KG1 (cell line): ENCODE measurements around the gene ACTL8.

ENCODE experiments used
- DNase-seq: peaks from one replicate; lab custom pipeline; 2025; lab: John Stamatoyannopoulos, UW

Gene ACTL8

GRCh38 chr1:17755120-17755519 lies at the start of gene ACTL8:
Gene ACTL8, plus strand, starts transcription at chr1:17755333. Its CDS starts 67,676 bp downstream, at chr1:17823009.
- DNase-seq, result no peak

- no peak for DNase-seq
These were observed 48.7 kb upstream of the ACTL8 start for GRCh38 chr1:17706445-17706844.

GRCh38 chr1:17709981-17710380 lies 45.2 kb upstream of the ACTL8 start:
- DNase-seq, result no peak

GRCh38 chr1:17710889-17711576 lies 44.1 kb upstream of the ACTL8 start:
- DNase-seq, result no peak

GRCh38 chr1:17711577-17711910 lies 43.6 kb upstream of the ACTL8 start:
- DNase-seq, result no peak

GRCh38 chr1:17711941-17712340 lies 43.2 kb upstream of the ACTL8 start:
- no peak for DNase-seq

- no peak for DNase-seq
These were observed 41.1 kb upstream of the ACTL8 start for GRCh38 chr1:17713993-17714392.

- no peak for DNase-seq
These were observed 37.3 kb upstream of the ACTL8 start for GRCh38 chr1:17717594-17718535.

GRCh38 chr1:17719874-17720273 lies 35.3 kb upstream of the ACTL8 start:
- no peak for DNase-seq

- no peak for DNase-seq
These were observed 33.7 kb upstream of the ACTL8 start for GRCh38 chr1:17721444-17721843.

GRCh38 chr1:17723684-17724083 lies 31.4 kb upstream of the ACTL8 start:
- no peak for DNase-seq

GRCh38 chr1:17724150-17724549 lies 31.0 kb upstream of the ACTL8 start:
- DNase-seq, result no peak

GRCh38 chr1:17725084-17725719 lies 29.9 kb upstream of the ACTL8 start:
- DNase-seq, result no peak

GRCh38 chr1:17725811-17726582 lies 29.1 kb upstream of the ACTL8 start:
- no peak for DNase-seq

- DNase-seq, result no peak
These were observed 26.9 kb upstream of the ACTL8 start for GRCh38 chr1:17728123-17728712.

- no peak for DNase-seq
These were observed 25.9 kb upstream of the ACTL8 start for GRCh38 chr1:17729248-17729647.

GRCh38 chr1:17729909-17730308 lies 25.2 kb upstream of the ACTL8 start:
- DNase-seq, result no peak

GRCh38 chr1:17731460-17731859 lies 23.7 kb upstream of the ACTL8 start:
- DNase-seq, result no peak

- DNase-seq, result no peak
These were observed 22.7 kb upstream of the ACTL8 start for GRCh38 chr1:17732475-17732874.

GRCh38 chr1:17733661-17734060 lies 21.5 kb upstream of the ACTL8 start:
- DNase-seq, result no peak

- DNase-seq, result no peak
These were observed 20.5 kb upstream of the ACTL8 start for GRCh38 chr1:17734609-17735008.

- DNase-seq, result no peak
These were observed 19.8 kb upstream of the ACTL8 start for GRCh38 chr1:17735348-17735747.
